ENCODE results near the gene CLEC16A.
A peak's percentile ranks its signal among the peaks of the same experiment; 100 is the strongest.

GRCh38 chr16:11224096-11224893, 279.9 kb downstream of the CLEC16A start:
- TF ChIP-seq, protein P1, sequence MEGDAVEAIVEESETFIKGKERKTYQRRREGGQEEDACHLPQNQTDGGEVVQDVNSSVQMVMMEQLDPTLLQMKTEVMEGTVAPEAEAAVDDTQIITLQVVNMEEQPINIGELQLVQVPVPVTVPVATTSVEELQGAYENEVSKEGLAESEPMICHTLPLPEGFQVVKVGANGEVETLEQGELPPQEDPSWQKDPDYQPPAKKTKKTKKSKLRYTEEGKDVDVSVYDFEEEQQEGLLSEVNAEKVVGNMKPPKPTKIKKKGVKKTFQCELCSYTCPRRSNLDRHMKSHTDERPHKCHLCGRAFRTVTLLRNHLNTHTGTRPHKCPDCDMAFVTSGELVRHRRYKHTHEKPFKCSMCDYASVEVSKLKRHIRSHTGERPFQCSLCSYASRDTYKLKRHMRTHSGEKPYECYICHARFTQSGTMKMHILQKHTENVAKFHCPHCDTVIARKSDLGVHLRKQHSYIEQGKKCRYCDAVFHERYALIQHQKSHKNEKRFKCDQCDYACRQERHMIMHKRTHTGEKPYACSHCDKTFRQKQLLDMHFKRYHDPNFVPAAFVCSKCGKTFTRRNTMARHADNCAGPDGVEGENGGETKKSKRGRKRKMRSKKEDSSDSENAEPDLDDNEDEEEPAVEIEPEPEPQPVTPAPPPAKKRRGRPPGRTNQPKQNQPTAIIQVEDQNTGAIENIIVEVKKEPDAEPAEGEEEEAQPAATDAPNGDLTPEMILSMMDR (IDR thresholded peaks at IDR 0.05): no peak
- peak; percentile 15 to 76 (median 69) for TF ChIP-seq POLR2AphosphoS5 (IDR thresholded peaks at IDR 0.05)
- TF ChIP-seq POLR2A (IDR thresholded peaks at IDR 0.05): no peak

Data from breast epithelium (tissue), 3 donors.